COLO668 (cell line): Measurements from ENCODE around the gene TEX35.
"Not testable (repeated sequence)": the region's sequence is repeated elsewhere in the genome, so short reads cannot be mapped to it uniquely, and the experiment has no call there.

Experiments used
- DNase-seq: peaks from one replicate; lab custom pipeline; 2025; ENCODE audit not compliant: unreplicated experiment; lab: John Stamatoyannopoulos, UW

Gene TEX35

GRCh38 chr1:178494569-178494971, 18.3 kb upstream of the TEX35 start:
- no peak for DNase-seq

GRCh38 chr1:178495158-178495557, 17.8 kb upstream of the TEX35 start:
- DNase-seq = no peak

DNA sequence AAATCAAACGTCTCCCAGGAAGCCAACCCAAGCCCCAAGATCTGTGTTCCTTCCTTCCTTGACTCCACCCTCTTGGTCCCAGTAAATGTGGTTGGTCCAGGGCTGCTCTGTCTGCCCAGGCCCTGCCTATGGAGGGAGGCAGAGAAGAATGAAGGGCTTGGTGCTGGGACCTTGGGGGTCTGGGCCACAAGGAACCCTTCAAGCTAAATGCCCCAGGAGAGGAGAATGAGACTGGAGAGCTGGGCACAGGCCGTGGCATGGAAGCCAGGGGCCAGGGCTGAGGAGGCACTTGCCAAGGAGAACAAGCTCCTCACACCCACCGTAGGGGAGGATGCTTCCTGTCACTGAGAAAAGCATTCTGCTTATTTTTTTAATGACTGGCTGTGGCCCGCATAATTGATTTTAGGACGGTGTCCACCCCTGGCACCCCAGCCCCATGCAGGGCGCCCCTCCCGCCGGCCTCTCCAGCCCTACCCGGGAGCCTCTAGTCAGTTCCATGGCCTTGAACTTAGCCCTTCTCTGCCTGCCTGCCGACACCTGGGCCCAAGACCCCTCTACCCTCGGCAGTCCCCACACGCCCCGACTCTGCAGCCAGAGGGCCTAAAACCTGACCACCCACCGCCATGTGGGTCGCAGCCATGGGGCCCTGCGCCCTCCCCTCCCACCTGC, 17.0 kb upstream of the TEX35 start:
- DNase-seq = no peak

DNA sequence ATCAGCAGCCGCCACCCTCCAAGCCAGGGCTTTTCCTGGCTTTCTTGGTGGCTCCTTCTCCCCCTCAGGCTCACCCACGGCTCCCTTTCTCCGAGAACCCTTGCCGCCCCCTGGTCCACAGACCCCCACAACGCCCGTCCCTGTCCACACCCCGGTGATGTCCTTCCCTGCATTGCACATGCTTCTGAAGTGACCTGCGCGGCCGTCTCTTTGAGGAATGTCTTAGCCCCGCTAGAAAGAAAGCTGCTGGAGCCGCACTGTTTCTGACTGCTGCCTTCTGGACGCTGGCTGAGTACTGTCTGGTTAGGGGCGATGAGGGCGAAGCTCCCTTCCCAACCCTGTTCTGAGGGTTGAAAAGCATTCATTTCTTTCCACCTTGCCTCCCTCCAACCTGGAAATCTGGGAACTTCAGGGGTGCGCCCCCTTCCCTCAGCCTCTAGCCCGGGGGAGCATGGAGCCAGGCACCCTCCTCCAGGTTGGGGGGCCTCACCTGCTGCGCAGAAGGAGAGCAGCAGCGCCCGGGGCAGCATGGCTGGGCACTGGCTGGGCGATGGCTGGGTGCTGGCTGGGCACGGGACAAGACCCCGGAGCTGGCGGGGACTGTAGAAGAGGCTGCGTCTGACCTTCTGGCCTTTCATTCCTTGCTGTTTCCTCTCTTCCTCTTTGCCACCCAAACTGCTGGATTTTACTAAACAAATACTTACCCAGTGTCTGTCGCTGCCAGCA, 16.3 kb upstream of the TEX35 start, which contains the start of gene CLEC20A:
Gene CLEC20A, minus strand, starts transcription at position 555 of the 726 bp plus-strand sequence. Its CDS starts 25 bp downstream, at position 530.
- no peak for DNase-seq

GRCh38 chr1:178497903-178498478, 14.9 kb upstream of the TEX35 start:
- DNase-seq = no peak

- no peak for DNase-seq
Measured at GRCh38 chr1:178498896-178499675, 13.8 kb upstream of the TEX35 start.

GRCh38 chr1:178500091-178500770, 12.7 kb upstream of the TEX35 start:
- no peak for DNase-seq

- DNase-seq = no peak
Measured at GRCh38 chr1:178500936-178501554, 11.9 kb upstream of the TEX35 start.

GRCh38 chr1:178501705-178502329, 11.1 kb upstream of the TEX35 start:
- peak; percentile 76 for DNase-seq

- DNase-seq = no peak
Measured at GRCh38 chr1:178502330-178502714, 10.6 kb upstream of the TEX35 start.

- DNase-seq = no peak
Measured at GRCh38 chr1:178502856-178503255, 10.1 kb upstream of the TEX35 start.

GRCh38 chr1:178503316-178503715, 9.6 kb upstream of the TEX35 start:
- not testable (repeated sequence) for DNase-seq

DNA sequence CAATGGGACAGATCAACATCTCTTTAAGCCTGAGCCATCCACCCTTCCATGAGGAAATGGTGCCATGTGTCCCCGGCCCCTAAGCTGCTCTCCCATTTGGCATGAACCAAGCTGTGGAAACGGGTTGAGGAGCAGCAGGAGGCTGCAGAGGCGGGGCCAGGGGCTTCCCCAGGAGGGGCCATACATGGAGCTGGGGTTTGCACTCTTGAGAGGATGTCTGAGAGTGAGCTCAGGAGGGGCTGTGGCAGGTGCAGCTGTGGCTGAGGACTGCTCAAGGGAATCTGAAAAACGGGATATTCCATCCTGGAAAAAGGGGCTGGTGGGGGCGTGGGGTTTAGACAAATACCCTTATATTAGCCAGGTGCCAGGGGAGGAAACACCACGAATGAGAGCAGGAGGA, 9.1 kb upstream of the TEX35 start:
- no peak for DNase-seq

- DNase-seq = no peak
Measured at GRCh38 chr1:178504286-178504685, 8.6 kb upstream of the TEX35 start.

DNA sequence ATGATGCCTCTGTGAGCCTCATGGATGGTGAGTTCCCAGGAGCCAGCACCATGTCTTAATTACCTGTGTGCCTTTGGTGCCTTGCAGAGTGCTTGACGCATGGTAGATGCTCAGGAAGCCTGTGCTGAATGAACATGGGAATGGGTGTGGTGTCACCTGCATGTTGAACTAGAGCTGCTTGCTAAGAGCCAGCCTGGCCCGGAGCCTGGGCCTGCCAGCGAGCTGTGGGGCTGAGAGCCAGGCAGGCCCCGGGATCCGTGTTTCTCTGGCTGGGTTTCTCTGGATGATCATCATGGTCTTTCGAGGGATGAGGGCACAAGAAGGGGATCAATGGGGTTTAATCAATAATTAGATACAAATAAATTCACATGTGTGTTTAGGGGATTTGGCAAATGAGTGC, 6.7 kb upstream of the TEX35 start:
- DNase-seq = no peak

- DNase-seq = no peak
Measured at GRCh38 chr1:178506669-178507068, 6.2 kb upstream of the TEX35 start.

DNA sequence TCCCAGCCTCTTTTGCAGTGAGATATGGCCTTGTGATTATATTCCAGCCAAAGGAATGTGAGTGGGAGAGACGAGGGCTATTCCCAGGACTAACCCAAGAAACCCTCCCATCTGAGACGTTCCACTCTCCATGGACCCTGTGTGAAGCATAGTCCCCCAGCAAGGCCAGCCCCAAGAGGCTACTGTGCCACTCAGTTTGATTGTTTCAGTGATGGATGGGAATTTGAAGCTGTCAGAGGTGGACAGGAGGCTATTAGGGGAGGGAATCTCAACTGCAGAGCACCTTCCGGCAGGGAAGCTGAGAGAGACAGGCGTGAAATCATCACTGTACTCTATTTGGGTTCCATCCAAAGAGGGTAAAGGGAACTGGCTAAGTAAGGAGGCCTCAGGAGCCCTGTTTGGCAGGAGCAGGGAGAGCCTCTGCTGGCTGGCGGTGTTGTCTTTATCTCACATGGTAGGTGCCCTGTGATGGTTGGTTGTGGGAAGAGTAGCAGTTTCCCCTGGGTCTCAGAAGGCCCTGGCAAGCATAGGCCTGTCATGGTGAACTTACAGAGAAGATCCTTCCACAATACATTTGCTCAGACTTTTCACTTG, 3.4 kb upstream of the TEX35 start:
- no peak for DNase-seq

- DNase-seq = no peak
Measured at GRCh38 chr1:178510155-178510554, 2.8 kb upstream of the TEX35 start.

DNA sequence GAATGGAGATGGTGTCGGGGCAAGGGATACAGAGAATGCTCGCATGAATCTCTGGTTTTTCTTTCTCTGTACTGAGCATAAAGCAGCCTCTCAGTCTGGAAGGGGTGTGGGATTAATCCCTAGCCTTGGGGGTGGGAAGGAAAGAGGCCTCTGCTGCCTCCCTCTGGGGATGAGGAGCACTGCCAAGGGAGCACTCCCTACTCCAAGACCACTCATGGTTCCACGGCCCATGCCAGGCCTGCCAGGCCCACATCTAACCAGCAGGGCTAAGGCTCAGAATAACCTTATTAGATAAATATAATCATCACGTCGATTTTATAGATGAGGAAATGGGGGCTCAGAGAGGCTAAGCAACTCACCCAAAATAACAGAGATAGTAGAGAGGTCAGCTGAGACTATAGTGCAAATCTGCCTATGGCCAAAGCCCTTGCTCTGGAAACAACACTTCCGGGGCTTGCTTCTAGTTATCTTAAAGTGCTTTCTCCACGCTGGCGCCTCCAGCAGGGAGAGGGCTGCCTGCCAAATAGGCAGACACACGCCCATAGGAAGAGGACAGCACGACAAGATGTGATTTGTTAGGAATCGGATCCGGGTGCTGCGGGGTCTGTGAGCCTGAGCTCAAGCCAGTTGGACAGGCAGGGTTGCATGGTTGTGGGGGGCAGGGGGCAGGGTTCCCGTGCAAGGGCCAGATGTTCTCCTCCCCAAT, 522 bp downstream of the TEX35 start:
- DNase-seq = no peak
